MM.1S (cell line): ENCODE results near the gene PBXIP1.
A peak's percentile ranks its signal among the peaks of the same experiment; 100 is the strongest.

Experiments used
- DNase-seq: peaks from one replicate; pipeline ENCODE4 v3.0.0-alpha.2; 2015
- H2AFZ ChIP-seq: fragments of 300-600 bp; sonication (generic); 2 replicates; pipeline ENCODE4 v1.6.0; 2016; ENCODE audit warnings: antibody characterized with exemption, low read length
- H3F3A ChIP-seq: fragments of 300-600 bp; sonication (generic); 2 replicates; pipeline ENCODE4 v1.6.1; 2016; ENCODE audit warnings: mild to moderate bottlenecking, antibody characterized with exemption, low read length, moderate library complexity, mixed read lengths; ENCODE audit not compliant: insufficient read depth
- H3K27ac ChIP-seq: fragments of 300-600 bp; sonication (generic); 2 replicates; pipeline ENCODE4 v1.5.1; 2016; ENCODE audit warnings: mild to moderate bottlenecking, low read length
- H3K27me3 ChIP-seq: fragments of 300-600 bp; sonication (generic); replicated peaks from 2 replicates; pipeline ENCODE4 v1.6.0; 2016; ENCODE audit warnings: low read length; ENCODE audit not compliant: insufficient read depth
- H3K36me3 ChIP-seq: fragments of 300-600 bp; sonication (generic); replicated peaks from 2 replicates; pipeline ENCODE4 v1.6.1; 2016; ENCODE audit warnings: mild to moderate bottlenecking, low read length, mixed read lengths; ENCODE audit not compliant: insufficient read depth
- H3K4me1 ChIP-seq: fragments of 300-600 bp; sonication (generic); 2 replicates; pipeline ENCODE4 v1.6.1; 2016; ENCODE audit warnings: low read length, mixed read lengths
- H3K4me2 ChIP-seq: fragments of 300-600 bp; sonication (generic); 2 replicates; pipeline ENCODE4 v1.6.0; 2016; ENCODE audit warnings: low read depth, low read length
- H3K4me3 ChIP-seq: fragments of 300-600 bp; sonication (generic); 2 replicates; pipeline ENCODE4 v1.5.1; 2016; ENCODE audit warnings: low read length, mixed read lengths
- H3K79me2 ChIP-seq: fragments of 300-600 bp; sonication (generic); 2 replicates; pipeline ENCODE4 v1.6.1; 2016; ENCODE audit warnings: mixed run types, low read length, mixed read lengths
- H3K9ac ChIP-seq: fragments of 300-600 bp; sonication (generic); 2 replicates; pipeline ENCODE4 v1.6.1; 2016; ENCODE audit warnings: low read length, mixed read lengths
- H3K9me2 ChIP-seq: fragments of 300-600 bp; sonication (generic); replicated peaks from 2 replicates; pipeline ENCODE4 v1.6.1; 2016; ENCODE audit warnings: mild to moderate bottlenecking, low read length, mixed read lengths; ENCODE audit not compliant: insufficient read depth
- H3K9me3 ChIP-seq: fragments of 300-600 bp; sonication (generic); replicated peaks from 2 replicates; pipeline ENCODE4 v1.6.1; 2016; ENCODE audit warnings: mild to moderate bottlenecking, low read length, mixed read lengths; ENCODE audit not compliant: insufficient read depth
- H4K20me1 ChIP-seq: fragments of 300-600 bp; sonication (generic); 2 replicates; pipeline ENCODE4 v1.6.1; 2016; ENCODE audit warnings: mild to moderate bottlenecking, low read length, moderate library complexity, mixed read lengths; ENCODE audit not compliant: insufficient read depth
- CTCF ChIP-seq: fragments of 300-600 bp; sonication (generic); IDR thresholded peaks from 2 replicates; pipeline ENCODE4 v1.5.1; 2016; ENCODE audit warnings: antibody characterized with exemption, low read length, mixed read lengths
- EZH2 ChIP-seq: fragments of 300-600 bp; sonication (generic); optimal IDR thresholded peaks from 2 replicates; pipeline ENCODE3; 2017; ENCODE audit warnings: low read depth, mild to moderate bottlenecking, antibody characterized with exemption, low read length, mixed read lengths
- EZH2phosphoT487 ChIP-seq: fragments of 300-600 bp; sonication (generic); IDR thresholded peaks from 2 replicates; pipeline ENCODE4 v1.6.1; 2018; ENCODE audit warnings: antibody characterized with exemption, low read length

Gene PBXIP1

DNA sequence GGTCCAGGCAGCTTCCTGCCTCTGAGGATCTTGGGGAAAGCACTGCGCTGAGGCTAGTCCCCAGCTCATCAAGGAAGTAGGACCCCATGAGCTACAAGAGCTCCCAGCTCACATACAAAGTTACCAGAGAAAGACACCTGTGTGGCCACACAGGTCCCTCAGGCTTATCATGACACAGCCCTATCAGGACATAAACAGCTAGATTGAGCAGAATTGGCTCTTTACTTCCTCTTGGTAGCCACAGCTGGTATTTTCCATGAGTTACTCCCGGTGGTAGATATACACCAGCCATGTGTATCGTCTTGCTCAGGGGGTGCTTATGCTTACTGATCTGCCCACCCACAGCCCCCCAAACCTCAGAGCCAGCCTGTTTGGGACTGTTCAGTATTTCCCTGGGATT, 38.7 kb upstream of the PBXIP1 start:
- Histone ChIP-seq H3K27ac (peak overlapping the region; percentile 8; the same call in 1 of the 2 replicates), H3F3A (peaks cover 43% of the 10 kb centered on the region), H4K20me1 (no peaks in the 10 kb centered on the region), H3K79me2 (peaks cover 8% of the 10 kb centered on the region; the same call in 1 of the 2 replicates), H3K9ac (no peak overlapping the region), H3K27me3 (no peaks in the 10 kb centered on the region), H2AFZ (no peak overlapping the region), H3K9me2 (no peaks in the 10 kb centered on the region), H3K4me1 (peaks cover 9% of the 10 kb centered on the region; the same call in 1 of the 2 replicates), H3K4me3 (no peak overlapping the region), H3K9me3 (no peaks in the 10 kb centered on the region), H3K4me2 (no peak overlapping the region), H3K36me3 (peaks cover 5% of the 10 kb centered on the region; the same call in 1 of the 2 replicates)
- no peak for DNase-seq
- TF ChIP-seq CTCF (no peak), EZH2phosphoT487 (no peak), EZH2 (no peak)

DNA sequence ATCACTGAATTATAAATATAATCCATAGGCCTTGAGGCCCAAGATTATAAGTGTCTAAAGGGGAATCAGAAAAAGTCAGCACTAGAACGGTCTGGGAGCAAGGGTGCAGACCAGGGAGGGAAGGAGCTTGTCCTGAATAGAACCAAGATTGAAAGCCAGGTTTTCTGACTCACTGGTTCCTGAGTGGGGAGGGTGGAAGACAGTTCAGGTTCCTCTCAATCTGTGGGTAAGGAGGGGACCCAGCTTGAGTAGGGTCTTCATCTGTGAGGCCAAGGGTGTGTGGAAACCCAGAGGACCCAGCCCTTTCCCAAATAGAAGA, 38.3 kb upstream of the PBXIP1 start:
- Histone ChIP-seq H3K4me3 (no peak overlapping the region), H4K20me1 (no peaks in the 10 kb centered on the region), H2AFZ (no peak overlapping the region), H3K27me3 (no peaks in the 10 kb centered on the region), H3K4me2 (no peak overlapping the region), H3K9me3 (no peaks in the 10 kb centered on the region), H3K9ac (no peak overlapping the region), H3K36me3 (peaks cover 5% of the 10 kb centered on the region; the same call in 1 of the 2 replicates), H3K4me1 (peaks cover 9% of the 10 kb centered on the region; the same call in 1 of the 2 replicates), H3F3A (peaks cover 40% of the 10 kb centered on the region), H3K9me2 (no peaks in the 10 kb centered on the region), H3K27ac (peak overlapping the region; percentile 8; the same call in 1 of the 2 replicates), H3K79me2 (peaks cover 11% of the 10 kb centered on the region)
- no peak for DNase-seq
- no peak for TF ChIP-seq CTCF
- TF ChIP-seq EZH2phosphoT487 = no peak
- no peak for TF ChIP-seq EZH2

DNA sequence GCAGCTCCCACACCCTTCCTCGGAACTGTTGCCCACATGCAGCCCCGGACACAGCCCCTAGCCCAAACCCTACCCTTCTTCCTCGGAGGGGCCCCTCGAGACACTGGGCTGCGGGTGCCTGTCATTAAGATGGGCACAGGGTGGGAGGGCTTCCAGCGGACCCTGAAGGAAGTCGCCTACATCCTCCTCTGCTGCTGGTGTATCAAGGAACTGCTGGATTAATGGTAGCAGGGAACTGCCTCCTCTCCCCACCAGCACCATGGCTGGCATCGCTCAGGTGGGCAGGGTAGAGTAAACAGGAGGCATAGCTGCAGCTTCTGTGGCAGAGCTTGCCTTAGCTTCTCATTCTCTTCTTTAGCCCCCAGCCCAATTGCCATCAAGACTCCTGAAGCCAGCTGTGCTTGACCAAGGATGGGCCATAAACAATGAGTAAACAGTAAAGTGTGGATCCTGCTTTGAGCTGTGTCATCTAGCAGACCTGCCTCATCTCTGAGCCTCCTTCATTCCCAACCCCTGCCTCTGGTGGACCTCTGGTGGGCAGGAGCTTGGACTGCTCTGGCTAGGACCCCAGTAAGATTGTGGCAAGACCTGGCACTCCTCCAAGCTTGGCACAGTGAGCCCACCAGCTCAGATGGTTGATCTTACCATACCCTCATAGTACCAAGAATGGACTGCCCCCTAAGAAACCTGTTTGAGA, 37.8 kb upstream of the PBXIP1 start, which contains the start of gene LENEP:
LENEP (plus strand) TSS at position 15 of the 697 bp plus-strand sequence; CDS start at position 37, 22 bp downstream.
- Histone ChIP-seq H3K4me2 (no peak within 1 kb of the TSS), H3K4me3 (no peak within 1 kb of the TSS), H3K9ac (no peak within 1 kb of the TSS), H3K4me1 (peaks cover 9% of the 10 kb centered on the region; the same call in 1 of the 2 replicates), H2AFZ (no peak within 1 kb of the TSS), H3K9me3 (no peaks in the 10 kb centered on the region), H3K79me2 (peaks cover 16% of the 10 kb centered on the region), H3K27ac (peak within 1 kb of the TSS; percentile 8; the same call in 1 of the 2 replicates), H4K20me1 (no peaks in the 10 kb centered on the region), H3F3A (peaks cover 35% of the 10 kb centered on the region), H3K36me3 (peaks cover 5% of the 10 kb centered on the region; the same call in 1 of the 2 replicates), H3K27me3 (no peaks in the 10 kb centered on the region), H3K9me2 (no peaks in the 10 kb centered on the region)
- no peak for TF ChIP-seq CTCF
- no peak for TF ChIP-seq EZH2
- no peak for TF ChIP-seq EZH2phosphoT487
- DNase-seq = no peak
